Mesenchymal stem cell (in vitro differentiated cells and primary cell): ENCODE data around the gene CCNG1.

Source experiments
- DNase-seq: peaks from one replicate; pipeline ENCODE4 v3.0.0-alpha.2; 2013
- H2AFZ ChIP-seq: one replicate; pipeline ENCODE4 v1.6.1; 2013; ENCODE audit warnings: low read depth, mild to moderate bottlenecking, control low read depth, inconsistent platforms, low read length, moderate library complexity
- H2AK5ac ChIP-seq: 2 replicates; pipeline ENCODE4 v1.6.1; 2013; ENCODE audit warnings: low read length, moderate library complexity, mild to moderate bottlenecking, inconsistent platforms; ENCODE audit not compliant: severe bottlenecking
- H2BK120ac ChIP-seq: one replicate; pipeline ENCODE4 v1.6.1; 2013; ENCODE audit warnings: low read depth, mild to moderate bottlenecking, inconsistent platforms, low read length, moderate library complexity
- H2BK12ac ChIP-seq, 2 experiments: one replicate each; pipeline ENCODE4 v1.6.1; 2013; ENCODE audit warnings: inconsistent platforms in 2 of 2, low read length in 2 of 2, mild to moderate bottlenecking in 2 of 2, moderate library complexity in 2 of 2, control low read depth in 1 of 2
- H2BK15ac ChIP-seq: one replicate; pipeline ENCODE4 v1.6.1; 2013; ENCODE audit warnings: mild to moderate bottlenecking, low read depth, inconsistent platforms; ENCODE audit not compliant: poor library complexity, severe bottlenecking
- H2BK5ac ChIP-seq: 2 replicates; pipeline ENCODE4 v1.6.1; 2013; ENCODE audit warnings: low read depth, mild to moderate bottlenecking, low read length, control low read depth, inconsistent platforms; ENCODE audit not compliant: poor library complexity, severe bottlenecking
- H3K14ac ChIP-seq, 2 experiments: one replicate each; pipeline ENCODE4 v1.6.1; 2013; ENCODE audit warnings: inconsistent platforms in 2 of 2, low read length in 2 of 2, control low read depth in 1 of 2, mild to moderate bottlenecking in 1 of 2, moderate library complexity in 1 of 2
- H3K18ac ChIP-seq, 2 experiments: one replicate each; pipeline ENCODE4 v1.6.1; 2013; ENCODE audit warnings: inconsistent platforms in 2 of 2, low read length in 2 of 2, control low read depth in 1 of 2, low read depth in 1 of 2, mild to moderate bottlenecking in 1 of 2
- H3K23ac ChIP-seq, 2 experiments: one replicate each; pipeline ENCODE4 v1.6.1; 2013; ENCODE audit warnings: inconsistent platforms in 2 of 2, low read length in 2 of 2, mild to moderate bottlenecking in 2 of 2, moderate library complexity in 2 of 2, control low read depth in 1 of 2
- H3K27ac ChIP-seq: 2 replicates; pipeline ENCODE4 v1.5.1; 2013; ENCODE audit warnings: mild to moderate bottlenecking, moderate library complexity, low read length, control low read depth, inconsistent platforms; ENCODE audit not compliant: poor library complexity, severe bottlenecking
- H3K27me3 ChIP-seq, 2 experiments: 2 replicates each; pipeline versions ENCODE4 v1.6.1 to v1.7.0; 2013; ENCODE audit warnings: low read length in 2 of 2, mild to moderate bottlenecking in 2 of 2, moderate library complexity in 2 of 2, control low read depth in 1 of 2, inconsistent platforms in 1 of 2; ENCODE audit not compliant: control insufficient read depth in 1 of 2, insufficient read depth in 1 of 2
- H3K36me3 ChIP-seq, 2 experiments: 2 replicates each; pipeline versions ENCODE4 v1.6.1 to v1.7.0; 2013; ENCODE audit warnings: low read length in 2 of 2, control low read depth in 1 of 2, inconsistent platforms in 1 of 2, low read depth in 1 of 2, mild to moderate bottlenecking in 1 of 2; ENCODE audit not compliant: insufficient read depth in 2 of 2, control insufficient read depth in 1 of 2
- H3K4ac ChIP-seq, 2 experiments: one replicate each; pipeline ENCODE4 v1.6.1; 2013; ENCODE audit warnings: inconsistent platforms in 2 of 2, low read length in 2 of 2, mild to moderate bottlenecking in 2 of 2, moderate library complexity in 2 of 2, control low read depth in 1 of 2, low read depth in 1 of 2
- H3K4me1 ChIP-seq: 2 replicates; pipeline ENCODE4 v1.6.1; 2013; ENCODE audit warnings: low read depth, low read length, control low read depth; ENCODE audit not compliant: control insufficient read depth, insufficient read depth
- H3K4me2 ChIP-seq: 2 replicates; pipeline ENCODE4 v1.6.1; 2013; ENCODE audit warnings: low read length, mild to moderate bottlenecking, inconsistent platforms; ENCODE audit not compliant: poor library complexity, severe bottlenecking
- H3K4me3 ChIP-seq, 2 experiments: 2 replicates each; pipeline versions ENCODE4 v1.5.1 to v1.7.0; 2013; ENCODE audit warnings: low read length in 2 of 2, mild to moderate bottlenecking in 2 of 2, control low read depth in 1 of 2, low read depth in 1 of 2; ENCODE audit not compliant: insufficient read depth in 1 of 2
- H3K79me1 ChIP-seq: replicated peaks from 2 replicates; pipeline ENCODE4 v1.6.1; 2013; ENCODE audit warnings: mild to moderate bottlenecking, control low read depth, low read length, inconsistent platforms; ENCODE audit not compliant: poor library complexity, severe bottlenecking
- H3K9ac ChIP-seq: 2 replicates; pipeline ENCODE4 v1.7.0; 2013; ENCODE audit warnings: mild to moderate bottlenecking, low read length, moderate library complexity
- H3K9me3 ChIP-seq: 2 replicates; pipeline ENCODE4 v1.7.0; 2013; ENCODE audit warnings: mild to moderate bottlenecking, low read length; ENCODE audit not compliant: control insufficient read depth
- H4K8ac ChIP-seq: one replicate; pipeline ENCODE4 v1.6.1; 2013; ENCODE audit warnings: inconsistent platforms, mild to moderate bottlenecking, low read length, moderate library complexity
- H4K91ac ChIP-seq: one replicate; pipeline ENCODE4 v1.6.1; 2013; ENCODE audit warnings: mild to moderate bottlenecking, low read length, inconsistent platforms
- WGBS: methylation state at CpG from one replicate; pipeline ENCODE4 v1.1.7; 2013; ENCODE audit warnings: mixed read lengths; 5-methylcytosine and 5-hydroxymethylcytosine counted together

CCNG1 gene

DNA sequence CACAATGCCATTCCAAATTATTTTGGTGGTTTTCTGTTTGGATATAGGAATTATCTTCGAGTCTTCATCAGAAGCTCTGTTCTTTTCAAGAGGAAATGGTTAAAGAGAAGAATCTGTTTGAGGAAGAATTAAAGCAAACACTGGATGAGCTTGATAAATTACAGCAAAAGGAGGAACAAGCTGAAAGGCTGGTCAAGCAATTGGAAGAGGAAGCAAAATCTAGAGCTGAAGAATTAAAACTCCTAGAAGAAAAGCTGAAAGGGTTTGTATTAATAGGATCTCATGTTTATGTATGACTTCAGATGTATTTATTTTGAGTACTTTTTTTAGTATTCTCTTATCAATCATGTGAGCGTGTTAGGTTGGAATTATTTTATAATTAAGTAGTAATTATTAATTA lies 38.0 kb downstream of the CCNG1 start:
- WGBS, result 90% methylated on average over 1 of the region's 2 CpGs
- Histone ChIP-seq H2AK5ac (no peak overlapping the region), H3K23ac (no peak overlapping the region), H2AFZ (no peak overlapping the region), H4K8ac (no peak overlapping the region), H3K9me3 (no peaks in the 10 kb centered on the region), H3K4ac (no peak overlapping the region), H2BK15ac (no peak overlapping the region), H2BK5ac (no peak overlapping the region), H3K79me1 (no peaks in the 10 kb centered on the region), H4K91ac (no peak overlapping the region), H2BK12ac (no peak overlapping the region), H3K14ac (no peak overlapping the region), H3K36me3 (peaks cover 0 to 7% of the 10 kb centered on the region in 2 experiments), H3K27me3 (no peaks in the 10 kb centered on the region), H3K4me3 (no peak overlapping the region), H3K27ac (no peak overlapping the region), H3K4me2 (no peak overlapping the region), H3K18ac (no peak overlapping the region), H2BK120ac (no peak overlapping the region), H3K9ac (no peak overlapping the region), H3K4me1 (peaks cover 1% of the 10 kb centered on the region)
- no peak for DNase-seq

DNA sequence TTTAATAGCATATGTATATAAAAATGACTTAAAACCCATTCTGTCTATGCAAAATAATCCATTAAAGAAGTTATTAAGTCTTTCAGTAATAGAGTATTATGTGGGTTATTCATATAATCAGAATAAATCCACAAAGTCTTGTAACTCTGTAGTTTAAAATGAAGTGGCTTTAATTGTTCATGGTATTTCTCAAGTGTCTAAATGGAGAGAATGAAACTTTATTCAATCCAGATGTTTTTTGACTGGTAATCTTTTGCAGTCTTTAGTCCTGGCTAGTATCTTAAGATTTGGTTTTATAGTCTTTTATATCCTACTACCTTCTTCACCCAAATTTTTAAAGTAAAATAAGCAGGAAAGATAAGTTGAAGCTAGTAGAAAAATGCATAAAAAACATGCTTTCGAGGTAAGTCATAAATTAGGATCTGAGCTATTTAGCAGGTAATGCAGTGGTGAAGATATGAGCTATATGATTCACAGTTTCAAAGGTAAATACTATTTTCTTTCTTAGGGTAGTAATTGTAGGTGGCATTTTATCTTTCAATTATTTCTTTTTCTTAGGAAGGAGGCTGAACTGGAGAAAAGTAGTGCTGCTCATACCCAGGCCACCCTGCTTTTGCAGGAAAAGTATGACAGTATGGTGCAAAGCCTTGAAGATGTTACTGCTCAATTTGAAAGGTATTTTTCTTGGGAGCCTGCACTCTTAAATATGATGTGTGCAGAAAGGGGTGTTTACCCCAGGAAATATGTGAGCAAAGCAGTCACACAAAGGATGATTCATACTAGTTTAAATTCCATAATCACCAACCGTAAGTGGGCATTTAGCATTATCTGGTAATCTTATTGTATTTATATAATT lies 41.0 kb downstream of the CCNG1 start:
- Histone ChIP-seq H3K9ac (no peak overlapping the region), H3K4me2 (peak overlapping the region; percentile 22), H4K91ac (no peak overlapping the region), H2AFZ (no peak overlapping the region), H3K9me3 (no peaks in the 10 kb centered on the region), H3K27ac (no peak overlapping the region), H3K23ac (no peak overlapping the region), H4K8ac (no peak overlapping the region), H2BK12ac (no peak overlapping the region), H3K4me3 (no peak overlapping the region), H2BK5ac (no peak overlapping the region), H2BK15ac (no peak overlapping the region), H3K14ac (no peak overlapping the region), H3K79me1 (no peaks in the 10 kb centered on the region), H3K4ac (no peak overlapping the region), H2AK5ac (no peak overlapping the region), H3K4me1 (peaks cover 1% of the 10 kb centered on the region), H3K36me3 (peaks cover 0 to 4% of the 10 kb centered on the region in 2 experiments), H2BK120ac (no peak overlapping the region), H3K27me3 (no peaks in the 10 kb centered on the region), H3K18ac (no peak overlapping the region)
- DNase-seq, result no peak
- 94% methylated on average over 1 of the region's 2 CpGs for WGBS

DNA sequence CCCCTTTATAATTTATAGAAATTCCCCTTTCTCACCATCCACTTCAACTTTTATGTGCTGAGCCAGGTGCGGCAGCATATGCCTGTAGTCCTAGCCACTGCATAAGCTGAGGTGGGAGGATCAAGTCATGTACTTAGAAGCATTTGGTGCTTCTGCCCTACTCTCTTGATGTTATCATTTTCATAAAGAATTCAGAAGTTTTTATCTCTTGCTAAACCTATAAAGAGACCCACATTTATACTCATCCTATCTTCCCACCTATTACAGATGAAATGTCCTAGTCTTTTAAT lies 41.5 kb downstream of the CCNG1 start:
- Histone ChIP-seq H3K9ac (no peak overlapping the region), H2BK12ac (no peak overlapping the region), H3K79me1 (no peaks in the 10 kb centered on the region), H3K27ac (no peak overlapping the region), H3K36me3 (peaks cover 0 to 4% of the 10 kb centered on the region in 2 experiments), H2AFZ (no peak overlapping the region), H3K4me2 (no peak overlapping the region), H4K91ac (no peak overlapping the region), H2BK15ac (no peak overlapping the region), H3K23ac (no peak overlapping the region), H3K18ac (no peak overlapping the region), H2BK5ac (no peak overlapping the region), H3K4me3 (no peak overlapping the region), H3K4ac (no peak overlapping the region), H3K14ac (no peak overlapping the region), H3K27me3 (no peaks in the 10 kb centered on the region), H4K8ac (no peak overlapping the region), H3K9me3 (no peaks in the 10 kb centered on the region), H2AK5ac (no peak overlapping the region), H2BK120ac (no peak overlapping the region), H3K4me1 (peaks cover 1% of the 10 kb centered on the region)
- DNase-seq, result no peak
- no CpG with 5 or more reads among the region's 1 CpG for WGBS

DNA sequence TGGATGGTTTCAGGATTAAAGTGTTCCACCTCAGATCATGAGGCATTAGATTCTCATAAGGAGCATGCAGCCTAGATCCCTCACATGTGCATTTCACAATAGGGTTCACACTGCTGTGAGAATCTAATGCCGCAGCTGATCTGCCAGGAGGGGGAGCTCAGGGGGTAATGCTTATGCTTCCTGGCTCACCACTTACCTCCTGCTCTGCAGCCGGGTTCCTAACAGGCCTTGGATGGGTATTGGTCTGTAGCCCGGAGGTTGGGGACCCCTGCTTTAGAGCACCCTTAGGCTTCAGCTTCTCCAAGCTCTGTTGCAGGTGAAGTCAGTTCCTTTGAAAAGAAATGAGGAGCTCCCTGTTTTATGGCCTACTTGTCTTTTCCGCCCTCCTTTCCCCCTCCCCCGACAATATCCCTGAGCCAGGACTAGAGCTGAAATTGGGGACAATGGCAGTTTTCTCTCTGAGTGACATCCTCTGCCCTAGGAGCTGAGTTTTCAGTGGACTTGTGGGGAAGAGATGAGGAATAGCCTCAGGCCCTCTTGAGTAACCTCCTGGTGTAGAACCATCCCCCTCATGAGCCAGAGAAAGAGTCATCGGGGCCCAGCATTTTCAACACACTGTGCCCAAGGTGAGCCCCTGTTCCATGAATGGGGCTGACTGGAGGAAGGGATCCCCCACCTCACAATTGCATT lies 51.8 kb downstream of the CCNG1 start:
- WGBS, result 81% methylated on average over 4 of the region's 6 CpGs
- H3K9me3 ChIP-seq, result no peaks in the 10 kb centered on the region
- no peak overlapping the region for H4K91ac ChIP-seq
- no peak overlapping the region for H4K8ac ChIP-seq
- no peak overlapping the region for H2BK5ac ChIP-seq
- no peak overlapping the region for H3K18ac ChIP-seq
- DNase-seq, result peak; percentile 43
- no peak overlapping the region for H3K14ac ChIP-seq
- H3K9ac ChIP-seq, result no peak overlapping the region
- no peak overlapping the region for H3K4ac ChIP-seq
- no peak overlapping the region for H2BK12ac ChIP-seq
- H2BK120ac ChIP-seq, result no peak overlapping the region
- H3K36me3 ChIP-seq, result no peaks in the 10 kb centered on the region
- H2AFZ ChIP-seq, result no peak overlapping the region
- H3K4me1 ChIP-seq, result peaks cover 8% of the 10 kb centered on the region
- no peak overlapping the region for H3K4me2 ChIP-seq
- no peak overlapping the region for H2AK5ac ChIP-seq
- no peaks in the 10 kb centered on the region for H3K27me3 ChIP-seq
- no peak overlapping the region for H3K4me3 ChIP-seq
- H3K79me1 ChIP-seq, result peaks cover 9% of the 10 kb centered on the region
- H3K27ac ChIP-seq, result no peak overlapping the region
- no peak overlapping the region for H2BK15ac ChIP-seq
- H3K23ac ChIP-seq, result no peak overlapping the region
